LNCaP clone FGC (cell line): ENCODE measurements around the gene RFPL1.

ENCODE experiments used
- DNase-seq: peaks from one replicate; pipeline ENCODE4 v3.0.0-alpha.2; 2011; ENCODE audit warnings: low read depth
- H3K4me3 ChIP-seq: 2 replicates; pipeline ENCODE4 v1.5.1; 2011; ENCODE audit warnings: mild to moderate bottlenecking, low read depth, low read length, control low read depth
- TF ChIP-seq, protein P1 (sequence below): IDR thresholded peaks from 2 replicates; pipeline ENCODE4 v1.5.1; 2012; ENCODE audit warnings: mild to moderate bottlenecking; ENCODE audit not compliant: control insufficient read depth, insufficient read depth; ENCODE audit errors: extremely low read depth

The RFPL1 gene

DNA sequence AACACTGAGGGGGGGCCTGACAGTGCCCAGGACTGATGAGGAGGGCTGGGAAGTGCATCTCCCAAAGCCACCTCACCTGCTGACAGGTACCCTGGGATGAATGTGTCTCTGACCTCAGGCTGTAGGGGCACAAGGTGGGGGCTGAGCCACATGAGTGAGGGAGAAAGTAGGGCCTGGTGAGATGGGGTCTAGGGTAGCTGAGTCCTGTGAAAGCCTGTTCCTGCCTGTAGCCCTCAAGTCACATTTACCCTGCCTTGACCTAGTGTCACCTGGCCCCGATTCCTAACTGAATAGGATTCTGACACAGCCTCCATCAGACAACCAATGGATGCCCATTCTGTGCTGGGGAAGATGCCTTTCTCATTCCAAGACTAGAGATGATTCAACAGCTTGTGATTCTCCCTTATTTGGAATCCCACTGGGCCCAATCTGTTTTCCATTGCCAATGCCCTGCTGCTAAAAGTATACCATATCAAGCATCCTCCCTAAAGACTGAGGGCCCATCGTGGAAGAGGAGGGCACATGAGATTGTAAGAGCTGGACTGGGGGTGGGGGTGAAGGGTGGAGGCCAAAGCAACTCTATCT lies 11.1 kb upstream of the RFPL1 start:
- DNase-seq: no peak
- H3K4me3 ChIP-seq: no peak overlapping the region
- TF ChIP-seq, protein P1, sequence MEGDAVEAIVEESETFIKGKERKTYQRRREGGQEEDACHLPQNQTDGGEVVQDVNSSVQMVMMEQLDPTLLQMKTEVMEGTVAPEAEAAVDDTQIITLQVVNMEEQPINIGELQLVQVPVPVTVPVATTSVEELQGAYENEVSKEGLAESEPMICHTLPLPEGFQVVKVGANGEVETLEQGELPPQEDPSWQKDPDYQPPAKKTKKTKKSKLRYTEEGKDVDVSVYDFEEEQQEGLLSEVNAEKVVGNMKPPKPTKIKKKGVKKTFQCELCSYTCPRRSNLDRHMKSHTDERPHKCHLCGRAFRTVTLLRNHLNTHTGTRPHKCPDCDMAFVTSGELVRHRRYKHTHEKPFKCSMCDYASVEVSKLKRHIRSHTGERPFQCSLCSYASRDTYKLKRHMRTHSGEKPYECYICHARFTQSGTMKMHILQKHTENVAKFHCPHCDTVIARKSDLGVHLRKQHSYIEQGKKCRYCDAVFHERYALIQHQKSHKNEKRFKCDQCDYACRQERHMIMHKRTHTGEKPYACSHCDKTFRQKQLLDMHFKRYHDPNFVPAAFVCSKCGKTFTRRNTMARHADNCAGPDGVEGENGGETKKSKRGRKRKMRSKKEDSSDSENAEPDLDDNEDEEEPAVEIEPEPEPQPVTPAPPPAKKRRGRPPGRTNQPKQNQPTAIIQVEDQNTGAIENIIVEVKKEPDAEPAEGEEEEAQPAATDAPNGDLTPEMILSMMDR: no peak

DNA sequence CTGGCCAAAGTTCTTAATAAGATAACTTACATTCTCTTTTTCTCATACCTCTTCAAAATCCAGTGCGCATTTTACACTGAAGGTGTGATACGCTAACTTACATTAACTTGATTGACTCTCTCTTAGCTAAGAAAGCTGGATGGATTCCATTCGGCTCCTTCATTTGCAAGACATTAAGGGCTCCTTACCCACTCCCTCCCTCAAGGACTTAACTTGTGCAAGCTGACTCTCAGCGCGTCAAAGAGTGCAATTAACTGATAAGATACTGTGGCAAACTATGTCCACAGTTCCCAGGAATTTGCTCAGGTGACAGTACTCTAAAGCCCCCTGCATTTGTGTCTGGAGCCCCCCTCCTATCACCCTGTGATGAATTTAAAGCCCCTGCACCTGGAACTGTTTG lies 6.4 kb upstream of the RFPL1 start:
- no peak overlapping the region for H3K4me3 ChIP-seq
- DNase-seq: no peak
- TF ChIP-seq, protein P1: no peak

DNA sequence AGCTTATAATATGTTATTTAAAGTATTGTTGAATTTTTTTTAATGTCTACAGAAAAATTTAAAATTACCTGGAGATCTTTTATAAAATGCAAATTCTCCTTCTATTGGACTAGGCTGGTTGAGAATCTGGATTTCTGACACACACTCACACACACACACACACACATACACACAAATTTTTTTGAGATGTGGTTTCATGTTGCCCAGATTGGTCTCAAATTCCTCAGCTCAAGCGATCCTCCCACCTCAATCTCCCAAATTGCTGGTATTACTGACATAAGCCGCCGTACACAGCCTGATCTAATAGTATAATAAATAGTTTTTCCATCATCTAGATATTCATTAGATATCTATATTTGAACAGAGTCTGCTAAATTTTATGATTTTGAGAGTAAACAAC lies 4.5 kb upstream of the RFPL1 start:
- H3K4me3 ChIP-seq: no peak overlapping the region
- TF ChIP-seq, protein P1: no peak
- DNase-seq: no peak

DNA sequence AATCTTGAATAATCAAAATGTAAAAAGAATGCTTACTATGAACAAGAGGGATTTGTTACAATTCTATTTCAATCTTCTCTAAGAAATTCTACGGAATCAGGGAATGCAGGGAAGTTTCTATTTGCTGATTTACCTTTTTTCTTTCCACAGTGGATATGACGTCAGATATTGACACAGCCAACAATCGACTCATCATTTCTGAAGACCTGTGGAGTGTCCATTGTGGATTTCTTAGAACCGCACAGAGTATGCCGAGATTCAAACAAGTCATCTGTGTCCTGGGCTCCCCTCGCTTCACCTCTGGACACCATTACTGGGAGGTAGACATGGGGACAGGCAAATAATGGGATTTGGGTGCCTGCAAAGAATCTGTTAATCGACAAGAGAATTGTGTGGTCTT lies 4.1 kb upstream of the RFPL1 start:
- no peak for DNase-seq
- no peak overlapping the region for H3K4me3 ChIP-seq
- TF ChIP-seq, protein P1: no peak

DNA sequence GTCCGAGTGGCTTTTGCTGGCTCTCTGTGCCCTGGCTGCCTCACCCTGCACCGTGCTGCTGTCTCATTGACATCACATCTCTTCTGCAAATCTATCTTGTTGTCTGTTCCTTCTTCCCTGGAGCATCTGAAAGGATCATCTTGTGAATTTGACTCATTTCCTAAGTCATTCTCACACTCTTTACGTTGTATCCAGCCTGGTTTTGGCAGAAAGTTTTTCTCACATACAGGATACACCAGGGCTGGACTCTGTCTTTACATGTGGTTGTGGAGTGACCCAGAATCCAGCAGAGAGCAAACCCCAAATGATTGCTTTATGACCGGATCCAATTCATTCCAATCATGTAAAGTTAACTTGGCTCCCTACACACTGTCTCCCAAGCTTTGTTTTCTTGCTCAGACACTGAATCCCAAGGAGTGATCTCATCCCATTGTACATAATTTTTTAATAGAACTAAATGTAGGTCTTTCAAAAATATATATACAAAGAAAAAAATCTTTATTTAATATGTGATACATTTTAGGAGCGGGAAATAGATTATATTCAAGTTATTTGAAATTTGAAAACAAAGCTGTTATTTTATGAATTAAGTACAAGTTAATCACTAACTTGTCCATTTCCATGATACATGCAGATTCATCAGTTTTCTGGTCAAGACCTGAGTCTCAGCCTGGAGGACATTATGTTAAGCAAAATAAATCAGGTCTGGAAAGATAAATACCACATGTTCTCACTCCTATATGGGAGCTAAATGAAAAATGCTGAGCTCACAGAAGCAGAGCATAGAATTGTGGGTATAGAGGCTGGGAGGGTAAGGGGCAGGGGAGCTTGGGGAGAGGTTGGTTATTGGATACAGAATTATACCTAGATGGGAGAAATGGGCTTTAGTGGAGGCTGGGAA lies 2.9 kb upstream of the RFPL1 start:
- no peak for DNase-seq
- H3K4me3 ChIP-seq: no peak overlapping the region
- TF ChIP-seq, protein P1: no peak

DNA sequence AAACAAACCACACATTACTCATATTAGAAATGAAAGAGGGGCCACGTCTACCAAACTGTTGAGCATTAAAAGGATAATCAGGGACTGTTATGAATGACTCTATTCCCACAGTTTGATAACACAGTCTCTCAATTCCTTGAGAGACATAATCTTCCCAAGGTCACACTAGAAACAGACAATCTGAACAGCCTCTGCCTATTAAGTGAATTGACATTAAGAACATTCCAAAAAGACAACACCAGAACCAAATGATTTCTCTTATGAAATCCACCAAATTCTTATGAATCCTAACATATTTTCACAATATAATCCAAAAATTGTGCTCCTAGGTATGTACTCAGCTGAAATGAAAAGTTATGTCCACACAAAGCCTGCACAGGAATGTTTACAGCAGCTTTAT lies 4.6 kb downstream of the RFPL1 start:
- H3K4me3 ChIP-seq: no peak overlapping the region
- TF ChIP-seq, protein P1: no peak
- DNase-seq: no peak

DNA sequence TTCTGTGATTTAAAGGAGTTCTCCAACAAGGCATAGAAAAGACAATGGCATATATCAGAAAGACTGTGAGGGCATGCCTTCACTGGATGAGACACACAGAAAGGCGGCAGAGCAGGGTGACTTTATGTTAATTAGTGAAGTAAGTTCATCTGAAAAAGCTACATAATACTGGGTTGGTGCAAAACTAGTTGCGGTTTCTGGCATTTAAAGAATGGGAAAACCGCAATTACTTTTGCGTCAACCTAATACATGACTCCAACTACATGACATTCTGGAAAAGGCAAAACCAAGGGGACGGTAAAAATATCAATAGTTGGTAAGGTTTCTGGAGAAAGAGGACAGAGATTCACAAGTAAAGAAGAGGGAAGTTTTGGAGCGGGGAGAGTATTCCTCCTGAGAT lies 5.1 kb downstream of the RFPL1 start:
- TF ChIP-seq, protein P1: no peak
- no peak for DNase-seq

More for the DNA sequence above, 5.1 kb downstream of the RFPL1 start:
- H3K4me3 ChIP-seq: no peak overlapping the region
